Aorta (tissue), 5 donors: ENCODE data around the gene NLRP14. TPM values are rescaled to one million over a fixed set of nuclear protein-coding genes. Genes with fewer than 3 reads are reported as not detected.

Source experiments
- ATAC-seq: fragments of 200-7000 bp; cut with Tn5 transposase; one replicate; pipeline ENCODE4 v1.9.1; 2022; ENCODE audit warnings: moderate library complexity; ENCODE audit not compliant: low FRiP score
- DNase-seq, 2 donors: peaks; one replicate each; pipeline ENCODE4 v3.0.0-alpha.2; 2020
- H3K27ac ChIP-seq, 2 donors: one replicate each; pipeline ENCODE4 v1.5.1; 2013; ENCODE audit warnings: low read length in 2 of 2, mild to moderate bottlenecking in 2 of 2, moderate library complexity in 2 of 2, control low read depth in 1 of 2, inconsistent platforms in 1 of 2, low read depth in 1 of 2
- H3K27me3 ChIP-seq, 2 donors: one replicate each; pipeline ENCODE4 v1.6.1; 2013; ENCODE audit warnings: control low read depth in 1 of 2, low read length in 1 of 2, mild to moderate bottlenecking in 1 of 2, moderate library complexity in 1 of 2; ENCODE audit not compliant: insufficient read depth in 2 of 2, control insufficient read depth in 1 of 2
- H3K36me3 ChIP-seq, 2 donors: one replicate each; pipeline ENCODE4 v1.6.1; 2013; ENCODE audit warnings: control low read depth in 1 of 2, low read length in 1 of 2, mild to moderate bottlenecking in 1 of 2; ENCODE audit not compliant: insufficient read depth in 2 of 2, control insufficient read depth in 1 of 2
- H3K4me1 ChIP-seq, 2 donors: one replicate each; pipeline ENCODE4 v1.6.1; 2013; ENCODE audit warnings: low read length in 2 of 2, control low read depth in 1 of 2, mild to moderate bottlenecking in 1 of 2, moderate library complexity in 1 of 2; ENCODE audit not compliant: insufficient read depth in 2 of 2, control insufficient read depth in 1 of 2
- H3K4me3 ChIP-seq, 2 donors: one replicate each; pipeline ENCODE4 v1.5.1; 2013; ENCODE audit warnings: low read length in 2 of 2, control low read depth in 1 of 2, mild to moderate bottlenecking in 1 of 2
- H3K9me3 ChIP-seq: one replicate; pipeline ENCODE4 v1.6.1; 2013; ENCODE audit warnings: mild to moderate bottlenecking, low read length; ENCODE audit not compliant: control insufficient read depth
- WGBS, 2 donors: extraction: QIAGEN DNeasy Blood & Tissue Kit; methylation state at CpG; one replicate each; pipeline ENCODE4 v1.1.7; 2013; 5-methylcytosine and 5-hydroxymethylcytosine counted together
- intact Hi-C, 2 donors: fragments of 100-400 bp; cut with DNase I; formaldehyde crosslinking; loops; one replicate each; pipeline versions ENCODE4 v1.14.2 to v1.15.0; 2022
- polyA plus RNA-seq, 2 donors: library from polyadenylated mRNA; stranded (reverse); fragments of 200-250 nt; gene quantifications; one replicate each; pipeline ENCODE4 v1.2.3, GENCODE V29; 2013
- total RNA-seq, 2 donors: library from RNA; stranded (reverse); fragmentation: NEBNext Ultra II Directional; extraction: Animal tissue kit (Norgen Biotek cat#: 25700); gene quantifications; one replicate each; pipeline ENCODE4 v1.2.1, GENCODE V29; 2021
- donor health status: healthy with polysubstance abuse.
- donor health status: Bipolar disorder and iron deficiency.
- donor health status: DM: no; HTN: no; CAD: no.
- donor health status: DM: no; HTN: no; CAD: no.
- donor health status: DM: yes; HTN: yes; CAD: no.

The NLRP14 gene
- total and polyA plus RNA-seq, 4 donors, result 0.05 to 0.10 TPM; not detected in 2

DNA sequence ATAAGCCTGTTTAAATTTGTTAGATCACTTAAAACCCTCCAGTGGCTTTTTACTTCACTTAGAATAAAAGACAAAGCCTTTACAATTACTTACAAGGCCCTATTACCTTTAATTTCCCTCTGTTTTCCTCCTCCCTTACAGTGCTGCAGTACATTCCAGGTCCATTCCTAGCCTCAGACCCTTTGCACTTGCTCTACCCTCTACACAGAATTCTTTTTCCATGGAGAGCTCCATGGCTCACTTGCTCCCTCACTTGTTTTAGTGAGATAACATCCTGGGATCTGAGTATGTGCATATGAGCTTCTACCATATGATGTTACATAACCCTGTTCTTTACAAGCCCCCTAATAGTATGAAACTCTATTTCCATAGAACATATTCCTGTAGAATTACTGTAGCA is 24.6 kb upstream of the NLRP14 start:
- Histone ChIP-seq H3K4me1 (no peaks in the 10 kb centered on the region), H3K27me3 (no peaks in the 10 kb centered on the region), H3K9me3 (no peaks in the 10 kb centered on the region), H3K4me3 (no peak overlapping the region), H3K36me3 (peaks cover 0 to 1% of the 10 kb centered on the region in 2 donors), H3K27ac (no peak overlapping the region)
- DNase-seq (no peak), ATAC-seq (no peak)
- intact Hi-C loops, result no loop called here

DNA sequence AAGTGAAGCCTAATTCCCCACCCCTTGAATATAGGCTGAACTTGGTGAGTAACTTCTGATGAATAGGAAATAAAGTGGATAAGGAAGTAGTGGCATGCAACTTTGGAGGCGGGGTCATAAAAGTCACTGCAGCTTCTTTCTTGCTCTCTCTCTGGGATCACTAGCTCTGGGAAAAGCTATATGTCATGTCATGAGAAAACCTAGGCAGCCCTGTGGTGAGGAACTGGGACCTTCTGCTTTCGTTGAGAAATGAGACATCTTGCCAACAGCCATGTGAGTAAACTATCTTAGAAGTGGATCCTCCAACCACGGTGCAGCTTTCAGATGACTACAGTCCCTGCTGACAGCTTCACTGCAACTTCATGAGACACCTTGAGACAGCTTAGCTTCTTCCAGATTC is 15.8 kb upstream of the NLRP14 start:
- peaks cover 0 to 5% of the 10 kb centered on the region in 2 donors for H3K36me3 ChIP-seq
- DNase-seq (no peak), ATAC-seq (no peak)
- WGBS, 2 donors, result 36 to 63% methylated on average over 3 of the region's 3 CpGs
- no peak overlapping the region for H3K27ac ChIP-seq
- H3K4me1 ChIP-seq, result no peaks in the 10 kb centered on the region
- H3K27me3 ChIP-seq, result no peaks in the 10 kb centered on the region
- H3K4me3 ChIP-seq, result no peak overlapping the region
- intact Hi-C loops, result no loop called here
- H3K9me3 ChIP-seq, result no peaks in the 10 kb centered on the region

DNA sequence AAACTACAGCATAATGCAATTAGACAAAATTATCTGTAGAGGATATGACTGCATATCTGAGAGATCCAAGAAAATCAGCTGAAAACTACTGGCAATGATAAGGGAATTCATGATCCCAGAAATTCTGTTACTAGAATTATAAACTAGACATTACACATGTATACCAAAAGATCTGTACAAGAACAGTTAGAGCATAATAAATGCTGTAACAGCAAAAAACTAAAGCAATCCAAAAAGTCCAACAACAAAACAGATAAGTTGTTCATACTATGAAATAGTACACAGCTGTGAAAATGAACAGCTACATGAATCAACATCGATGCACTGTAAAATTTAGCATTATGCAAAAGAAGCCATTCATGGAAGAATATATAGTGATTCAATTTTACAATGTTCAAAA is 6.2 kb upstream of the NLRP14 start:
- DNase-seq (no peak), ATAC-seq (no peak)
- H3K36me3 ChIP-seq, result no peaks in the 10 kb centered on the region
- H3K27me3 ChIP-seq, result no peaks in the 10 kb centered on the region
- no peak overlapping the region for H3K27ac ChIP-seq
- H3K9me3 ChIP-seq, result no peaks in the 10 kb centered on the region
- no peak overlapping the region for H3K4me3 ChIP-seq
- intact Hi-C loops, result no loop called here
- WGBS, 2 donors, result 96 to 100% methylated on average over 1 of the region's 1 CpG
- peaks cover 0 to 2% of the 10 kb centered on the region in 2 donors for H3K4me1 ChIP-seq

DNA sequence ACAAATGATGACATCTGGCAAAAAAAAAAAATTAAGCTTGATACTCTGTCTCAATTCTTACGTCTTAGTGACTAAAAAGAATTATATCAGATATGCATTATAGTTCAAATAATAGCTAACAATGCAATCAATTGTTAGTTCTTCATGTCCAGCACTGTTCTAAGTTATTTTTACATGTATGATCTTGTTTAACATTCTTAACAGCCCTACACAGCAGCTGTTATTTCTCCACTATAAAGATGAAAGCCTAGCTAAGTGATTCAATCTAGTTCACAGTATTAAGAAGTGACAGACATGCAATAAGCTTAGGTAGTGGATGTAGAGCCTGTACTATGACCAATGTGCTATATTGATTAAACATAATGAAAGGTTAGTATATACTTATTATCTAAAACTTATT is 4.3 kb upstream of the NLRP14 start:
- intact Hi-C loops, result no loop called here
- H3K27me3 ChIP-seq, result no peaks in the 10 kb centered on the region
- no peaks in the 10 kb centered on the region for H3K9me3 ChIP-seq
- no peak overlapping the region for H3K4me3 ChIP-seq
- peaks cover 0 to 2% of the 10 kb centered on the region in 2 donors for H3K4me1 ChIP-seq
- ATAC-seq (no peak), DNase-seq (no peak)
- WGBS, 2 donors, result 89 to 93% methylated on average over 1 of the region's 1 CpG
- H3K27ac ChIP-seq, result no peak overlapping the region
- no peaks in the 10 kb centered on the region for H3K36me3 ChIP-seq

DNA sequence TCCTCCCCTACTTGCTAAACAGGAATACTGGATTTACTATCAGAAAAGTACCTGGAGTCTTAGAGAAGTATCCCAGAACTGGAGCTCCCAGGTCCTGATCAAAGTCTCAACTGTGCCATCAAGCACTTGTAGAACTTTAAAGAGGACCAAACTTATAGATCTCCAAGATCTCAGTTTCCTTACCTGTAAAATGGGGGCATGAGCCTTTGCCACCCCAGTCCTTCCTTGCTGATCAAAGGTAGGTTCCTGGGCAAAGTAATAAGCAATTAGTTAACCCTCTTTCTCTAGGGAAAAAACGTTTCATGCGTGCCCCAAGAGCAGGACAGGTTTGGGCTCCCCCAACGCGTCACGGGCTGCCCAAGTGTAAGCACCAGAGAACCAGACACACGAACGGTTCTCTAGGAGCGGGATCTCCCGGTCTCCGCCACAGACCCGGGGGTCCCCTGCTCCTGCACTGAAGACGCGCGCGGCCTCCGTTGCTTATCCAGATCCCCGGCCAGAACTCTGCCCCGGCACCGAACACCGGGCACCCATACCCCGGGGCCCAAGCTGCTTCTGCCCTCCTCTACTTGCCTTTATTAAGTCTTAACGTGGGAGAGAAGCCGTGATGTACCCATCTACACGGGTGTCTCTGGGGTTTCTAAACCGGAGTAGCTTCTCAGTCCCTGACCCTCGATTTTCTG is 638 bp upstream of the NLRP14 start:
- H3K36me3 ChIP-seq, result no peaks in the 10 kb centered on the region
- no peaks in the 10 kb centered on the region for H3K27me3 ChIP-seq
- DNase-seq, result peak; percentile 50 to 80
- intact Hi-C loops, result loop anchor here in 1 of 2 donors (2.0 kb wide), 1 partner anchor 27 kb away; no protein-coding TSS in a partner anchor
- H3K4me3 ChIP-seq, result peak overlapping the region; percentile 57 to 67
- peak overlapping the region in 1 of 2 donors; percentile 28 for H3K27ac ChIP-seq
- peak; percentile 53 for ATAC-seq
- no peaks in the 10 kb centered on the region for H3K9me3 ChIP-seq
- 3 to 4% methylated on average over 26 of the region's 26 CpGs for WGBS, 2 donors
- peaks cover 0 to 2% of the 10 kb centered on the region in 2 donors for H3K4me1 ChIP-seq

DNA sequence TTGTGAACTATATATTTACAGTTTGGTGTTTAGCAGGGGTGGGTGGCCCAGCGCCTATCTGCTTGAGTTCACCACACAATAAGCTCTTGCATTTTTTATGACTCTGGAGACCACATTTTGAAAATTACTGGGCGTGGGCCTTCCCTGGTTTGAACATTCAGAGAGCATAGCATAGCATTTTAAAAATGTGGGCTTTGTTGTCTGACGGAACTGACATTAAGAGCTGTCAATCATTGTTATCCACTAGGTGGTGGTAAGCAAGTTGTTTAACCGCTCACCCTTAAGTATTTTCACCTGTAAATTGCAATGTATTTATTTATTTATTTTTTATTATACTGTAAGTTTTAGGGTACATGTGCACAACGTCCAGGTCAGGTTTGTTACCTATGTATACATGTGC is 1.0 kb downstream of the NLRP14 start:
- H3K4me3 ChIP-seq, result no peak overlapping the region
- intact Hi-C loops, result loop anchor here in 1 of 2 donors (2.0 kb wide), 1 partner anchor 29 kb away; no protein-coding TSS in a partner anchor
- H3K36me3 ChIP-seq, result no peaks in the 10 kb centered on the region
- WGBS, 2 donors, result 86 to 89% methylated on average over 5 of the region's 5 CpGs
- peaks cover 0 to 2% of the 10 kb centered on the region in 2 donors for H3K4me1 ChIP-seq
- DNase-seq, result no peak
- H3K27me3 ChIP-seq, result no peaks in the 10 kb centered on the region
- no peak overlapping the region for H3K27ac ChIP-seq
- no peaks in the 10 kb centered on the region for H3K9me3 ChIP-seq
- ATAC-seq, result no peak

DNA sequence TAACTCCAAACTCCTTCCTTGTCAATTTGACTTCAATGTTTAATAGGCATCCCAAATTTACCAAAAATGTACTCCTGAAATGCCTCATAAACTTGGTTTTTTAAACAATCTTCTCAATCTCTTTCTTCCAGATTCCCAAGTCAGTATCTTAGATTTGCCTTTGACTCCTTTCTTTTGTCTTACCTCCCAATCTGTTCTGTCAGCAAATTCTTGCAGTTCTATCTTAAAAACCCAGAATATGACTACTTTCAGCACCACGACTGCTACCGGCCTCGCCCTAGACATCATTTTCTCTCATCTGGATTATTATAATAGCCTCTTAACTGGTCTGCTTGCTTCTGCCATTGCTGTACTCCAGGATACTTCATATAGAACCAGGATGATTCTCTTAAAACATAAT is 7.9 kb downstream of the NLRP14 start:
- H3K4me3 ChIP-seq, result no peak overlapping the region
- no peaks in the 10 kb centered on the region for H3K4me1 ChIP-seq
- no peaks in the 10 kb centered on the region for H3K27me3 ChIP-seq
- no peak for DNase-seq
- 83 to 87% methylated on average over 3 of the region's 3 CpGs for WGBS, 2 donors
- intact Hi-C loops, result no loop called here
- ATAC-seq, result no peak
- no peaks in the 10 kb centered on the region for H3K36me3 ChIP-seq
- H3K27ac ChIP-seq, result no peak overlapping the region
- H3K9me3 ChIP-seq, result no peaks in the 10 kb centered on the region

DNA sequence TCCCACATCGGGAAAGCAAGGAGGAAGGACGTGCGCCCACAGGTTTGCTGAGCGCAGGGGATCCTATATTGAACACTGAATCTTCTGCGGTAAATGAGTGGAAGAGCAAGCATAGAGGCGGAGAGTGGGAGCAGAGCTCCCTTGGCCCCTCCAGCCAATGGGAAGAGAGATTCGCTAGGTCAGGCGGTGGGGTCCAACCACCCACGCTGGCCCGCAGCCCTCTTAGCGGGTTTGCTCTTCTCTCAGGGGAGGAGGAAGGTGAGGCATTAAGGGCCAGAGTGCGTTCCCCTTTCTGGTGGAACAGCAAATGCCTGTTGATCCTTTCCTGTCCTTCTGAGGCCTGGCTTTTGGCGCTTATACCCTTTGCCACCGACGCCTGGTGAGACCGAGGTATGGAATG is 10.6 kb downstream of the NLRP14 start:
- no peaks in the 10 kb centered on the region for H3K9me3 ChIP-seq
- no peak overlapping the region for H3K4me3 ChIP-seq
- WGBS, 2 donors, result 82 to 87% methylated on average over 16 of the region's 16 CpGs
- ATAC-seq (no peak), DNase-seq (no peak)
- H3K36me3 ChIP-seq, result no peaks in the 10 kb centered on the region
- H3K27ac ChIP-seq, result no peak overlapping the region
- intact Hi-C loops, result no loop called here
- no peaks in the 10 kb centered on the region for H3K27me3 ChIP-seq
- H3K4me1 ChIP-seq, result no peaks in the 10 kb centered on the region

DNA sequence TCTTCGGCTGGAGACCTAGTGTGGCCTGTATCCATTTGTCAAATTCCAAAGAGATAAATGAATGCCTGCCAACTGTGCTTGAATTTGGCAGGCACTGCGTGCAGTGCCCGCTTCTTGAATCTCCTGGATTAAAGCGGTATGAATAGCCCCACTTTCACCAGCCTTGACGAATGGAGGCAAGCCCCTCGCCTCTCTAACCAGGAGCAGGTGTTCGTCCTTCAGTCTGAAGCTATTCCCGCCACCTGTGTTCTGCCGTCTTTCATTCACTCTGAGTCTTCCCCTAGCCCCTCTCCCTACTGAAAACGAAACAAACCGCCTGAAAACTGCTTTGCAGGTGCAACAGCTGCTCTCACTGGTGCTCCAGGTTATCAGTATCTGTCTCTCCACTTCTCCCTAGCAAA is 11.2 kb downstream of the NLRP14 start:
- intact Hi-C loops, result no loop called here
- DNase-seq, result no peak
- Histone ChIP-seq H3K27ac (no peak overlapping the region), H3K4me3 (no peak overlapping the region), H3K4me1 (no peaks in the 10 kb centered on the region), H3K36me3 (no peaks in the 10 kb centered on the region), H3K9me3 (no peaks in the 10 kb centered on the region), H3K27me3 (no peaks in the 10 kb centered on the region)
- no peak for ATAC-seq
- whole genome bisulfite sequencing, 2 donors, result 72 to 75% methylated on average over 11 of the region's 11 CpGs
